A673 (cell line): ENCODE measurements around the gene HSPB2. TPM values are rescaled to one million over a fixed set of nuclear protein-coding genes. Genes with fewer than 3 reads are reported as not detected.

Experiments used
- BruUV-seq: library from RNA; stranded (reverse); fragments of 400-500 nt; replicated peaks from 2 replicates; lab custom pipeline; 2021; lab: Mats Ljungman, UMichigan
- CTCF ChIA-PET: fragments of 300-600 bp; sonication (Branson Sonifier 250); formaldehyde crosslinking; loops from one replicate; lab custom pipeline; 2022; ENCODE audit warnings: antibody characterized with exemption; lab: Charles Lee
- POLR2A ChIA-PET: fragments of 300-600 bp; sonication (Branson Sonifier 250); formaldehyde crosslinking; loops from one replicate; lab custom pipeline; 2022; ENCODE audit warnings: antibody characterized with exemption; ENCODE audit not compliant: low non-redundant PET; lab: Charles Lee
- DNase-seq: peaks from one replicate; pipeline ENCODE4 v3.0.0-alpha.2; 2015; ENCODE audit warnings: low spot score
- H3K27ac ChIP-seq: fragments of 200-600 bp; sonication (generic); 2 replicates; pipeline ENCODE4 v1.5.1; 2016; ENCODE audit warnings: mixed run types, low read depth, mild to moderate bottlenecking, mixed read lengths, antibody characterized with exemption, low read length; ENCODE audit not compliant: poor library complexity, severe bottlenecking
- H3K27me3 ChIP-seq: fragments of 200-600 bp; sonication (generic); replicated peaks from 2 replicates; pipeline ENCODE4 v1.6.1; 2017; ENCODE audit warnings: mixed run types, low read depth, mild to moderate bottlenecking, mixed read lengths, antibody characterized with exemption, low read length; ENCODE audit not compliant: insufficient read depth, poor library complexity
- H3K36me3 ChIP-seq: fragments of 200-600 bp; sonication (generic); 2 replicates; pipeline ENCODE4 v1.6.1; 2016; ENCODE audit warnings: mixed run types, mild to moderate bottlenecking, mixed read lengths, antibody characterized with exemption, low read length; ENCODE audit not compliant: insufficient read depth, poor library complexity, severe bottlenecking
- H3K4me1 ChIP-seq: fragments of 200-600 bp; sonication (generic); 2 replicates; pipeline ENCODE4 v1.6.1; 2017; ENCODE audit warnings: mixed run types, mild to moderate bottlenecking, mixed read lengths, antibody characterized with exemption, low read length; ENCODE audit not compliant: insufficient read depth, poor library complexity, severe bottlenecking
- H3K4me3 ChIP-seq: fragments of 200-600 bp; sonication (generic); 2 replicates; pipeline ENCODE4 v1.5.1; 2016; ENCODE audit warnings: low read depth, mixed run types, mild to moderate bottlenecking, mixed read lengths, low read length; ENCODE audit not compliant: poor library complexity, severe bottlenecking
- H3K9me3 ChIP-seq: fragments of 200-600 bp; sonication (generic); 2 replicates; pipeline ENCODE4 v1.6.1; 2016; ENCODE audit warnings: mixed run types, low read depth, mild to moderate bottlenecking, mixed read lengths, antibody characterized with exemption, low read length; ENCODE audit not compliant: poor library complexity, severe bottlenecking
- CTCF ChIP-seq: fragments of 300-800, 200-600 bp; sonication (generic); conservative IDR thresholded peaks from 2 replicates; pipeline ENCODE4 v1.5.1; 2017; ENCODE audit warnings: low read depth, mild to moderate bottlenecking, antibody characterized with exemption, low read length, moderate library complexity, mixed read lengths
- EZH2 ChIP-seq: fragments of 200-600 bp; sonication (generic); IDR thresholded peaks from 2 replicates; pipeline ENCODE4 v1.6.1; 2017; ENCODE audit warnings: borderline replicate concordance, low read depth, mild to moderate bottlenecking, mixed read lengths, antibody characterized with exemption, low read length; ENCODE audit not compliant: poor library complexity, severe bottlenecking
- intact Hi-C: fragments of 100-400 bp; cut with micrococcal nuclease; formaldehyde crosslinking; loops from one replicate; pipeline ENCODE4 v1.10.0; 2022; ENCODE audit not compliant: unreplicated experiment
- total RNA-seq: library from RNA; stranded (reverse); gene quantifications from 2 replicates; pipeline ENCODE4 v1.2.3, GENCODE V29; 2021

The HSPB2 gene
- total RNA-seq, 1 experiment from 2014 or later, result not detected

GRCh38 chr11:111870886-111871692, 41.4 kb upstream of the HSPB2 start, which contains the start of gene ALG9:
Gene ALG9, minus strand, starts transcription at chr11:111871581. Its CDS starts 99 bp downstream, at chr11:111871482.
- TF ChIP-seq CTCF, result peak; percentile 30; the same call in 1 of the 2 replicates
- no peak for TF ChIP-seq EZH2
- Histone ChIP-seq H3K27ac (peak within 1 kb of the TSS; percentile 78), H3K4me1 (peaks cover 7% of the 10 kb centered on the region), H3K36me3 (peaks cover 23% of the 10 kb centered on the region), H3K27me3 (no peaks in the 10 kb centered on the region), H3K4me3 (peak within 1 kb of the TSS; percentile 78), H3K9me3 (no peaks in the 10 kb centered on the region)
- intact Hi-C loops, result loop anchor here (10.0 kb wide), 3 partner anchors 154 to 414 kb away; partner anchors contain the start of genes BCO2 and DLAT
- peak; percentile 88 for DNase-seq
- CTCF ChIA-PET, result interaction anchor here (0.5 kb wide), 2 partner anchors 66 to 93 kb away, joined by 3 to 6 read pairs; partner anchors contain the start of gene DIXDC1
- BruUV-seq, result no TSS peak
- POLR2A ChIA-PET, result interaction anchor here (0.6 kb wide), 1 partner anchor 54 kb away, joined by 5 read pairs; no protein-coding TSS in a partner anchor

- Histone ChIP-seq H3K27ac (peak overlapping the region; percentile 78), H3K4me1 (peaks cover 7% of the 10 kb centered on the region), H3K27me3 (no peaks in the 10 kb centered on the region), H3K4me3 (peak overlapping the region; percentile 78), H3K36me3 (peaks cover 19% of the 10 kb centered on the region), H3K9me3 (no peaks in the 10 kb centered on the region)
- intact Hi-C loops, result loop anchor here (10.0 kb wide), 3 partner anchors 153 to 413 kb away; partner anchors contain the start of genes BCO2 and DLAT
- POLR2A ChIA-PET, result interaction anchor here (0.6 kb wide), 1 partner anchor 245 kb away, joined by 4 read pairs; no protein-coding TSS in a partner anchor
- TF ChIP-seq EZH2 (no peak), CTCF (no peak)
- BruUV-seq, result no TSS peak
- CTCF ChIA-PET, result interaction anchor here (0.5 to 0.6 kb wide), 3 partner anchors 19 to 119 kb away, joined by 3 to 7 read pairs (median 4); partner anchors contain the start of gene DIXDC1
- no peak for DNase-seq
Measured at GRCh38 chr11:111871693-111872161, 40.8 kb upstream of the HSPB2 start.

GRCh38 chr11:111878385-111878848, 34.1 kb upstream of the HSPB2 start:
- POLR2A ChIA-PET, result no interaction called here

More at GRCh38 chr11:111878385-111878848, 34.1 kb upstream of the HSPB2 start:
- H3K4me1 ChIP-seq, result peaks cover 4% of the 10 kb centered on the region
- intact Hi-C loops, result loop anchor here (5.0 to 10.0 kb wide), 5 partner anchors 99 to 406 kb away; partner anchors contain the start of genes BCO2, DLAT, NKAPD1 and PIH1D2
- peak overlapping the region; percentile 96 for H3K27ac ChIP-seq
- TSS peak; percentile 76 for BruUV-seq
- no peaks in the 10 kb centered on the region for H3K36me3 ChIP-seq
- peak overlapping the region; percentile 65 for H3K4me3 ChIP-seq
- DNase-seq, result no peak
- no peak for TF ChIP-seq CTCF
- TF ChIP-seq EZH2, result no peak
- CTCF ChIA-PET, result interaction anchor here (0.9 kb wide), 1 partner anchor 402 kb away, joined by 3 read pairs; no protein-coding TSS in a partner anchor
- no peaks in the 10 kb centered on the region for H3K27me3 ChIP-seq
- no peaks in the 10 kb centered on the region for H3K9me3 ChIP-seq
